Ammon's horn (tissue), 1 donor: ENCODE measurements around the gene HAP1.
A peak's percentile ranks its signal among the peaks of the same experiment; 100 is the strongest.

Experiments used
- DNase-seq: peaks from one replicate; pipeline ENCODE4 v3.0.0-alpha.2; 2016; ENCODE audit warnings: low spot score

Gene HAP1

GRCh38 chr17:41762841-41763240 is 28.4 kb upstream of the HAP1 start:
- DNase-seq: no peak

GRCh38 chr17:41762391-41762790 is 27.9 kb upstream of the HAP1 start:
- DNase-seq: no peak

- no peak for DNase-seq
Observed at GRCh38 chr17:41760878-41761277, 26.4 kb upstream of the HAP1 start.

GRCh38 chr17:41758601-41759000 is 24.2 kb upstream of the HAP1 start:
- DNase-seq: no peak

GRCh38 chr17:41754066-41754465 is 19.6 kb upstream of the HAP1 start:
- no peak for DNase-seq

GRCh38 chr17:41751288-41751687 is 16.8 kb upstream of the HAP1 start:
- no peak for DNase-seq

GRCh38 chr17:41750862-41751261 is 16.4 kb upstream of the HAP1 start:
- no peak for DNase-seq

GRCh38 chr17:41748275-41748674 is 13.8 kb upstream of the HAP1 start:
- no peak for DNase-seq

- no peak for DNase-seq
Observed at GRCh38 chr17:41741709-41742108, 7.3 kb upstream of the HAP1 start.

GRCh38 chr17:41740506-41740905 is 6.1 kb upstream of the HAP1 start:
- no peak for DNase-seq

GRCh38 chr17:41739661-41740352 is 5.4 kb upstream of the HAP1 start:
- DNase-seq: no peak

- DNase-seq: no peak
Observed at GRCh38 chr17:41738801-41739112, 4.3 kb upstream of the HAP1 start.

GRCh38 chr17:41738077-41738800 is 3.8 kb upstream of the HAP1 start:
- peak; percentile 87 for DNase-seq

- DNase-seq: no peak
Observed at GRCh38 chr17:41737680-41738023, 3.2 kb upstream of the HAP1 start.

GRCh38 chr17:41736983-41737679 is 2.7 kb upstream of the HAP1 start:
- no peak for DNase-seq

GRCh38 chr17:41735744-41736143 is 1.3 kb upstream of the HAP1 start:
- no peak for DNase-seq

- DNase-seq: peak; percentile 18
Observed at GRCh38 chr17:41734949-41735313, 488 bp upstream of the HAP1 start.

- DNase-seq: no peak
Observed at GRCh38 chr17:41733348-41734138, 900 bp downstream of the HAP1 start.

GRCh38 chr17:41731836-41732235 is 2.6 kb downstream of the HAP1 start:
- DNase-seq: no peak

GRCh38 chr17:41730479-41730878 is 4.0 kb downstream of the HAP1 start:
- DNase-seq: no peak

GRCh38 chr17:41728056-41728455 is 6.4 kb downstream of the HAP1 start:
- no peak for DNase-seq

- no peak for DNase-seq
Observed at GRCh38 chr17:41725134-41725533, 9.3 kb downstream of the HAP1 start.
